Lung (tissue), 12 donors: ENCODE measurements around the gene SETDB1. TPM values are rescaled to one million over a fixed set of nuclear protein-coding genes. Genes with fewer than 3 reads are reported as not detected.

Experiments
- ATAC-seq: fragments of 200-7000 bp; cut with Tn5 transposase; one replicate; pipeline ENCODE4 v1.9.1; 2020; ENCODE audit warnings: moderate number of reproducible peaks; ENCODE audit not compliant: insufficient read depth, low FRiP score
- DNase-seq, 3 donors: peaks; one replicate each; pipeline ENCODE4 v3.0.0-alpha.2; 2013 to 2017
- H3K27ac ChIP-seq, 2 donors: one replicate each; pipeline ENCODE4 v1.5.1; 2013; ENCODE audit warnings: mild to moderate bottlenecking in 2 of 2, moderate library complexity in 2 of 2, control low read depth in 1 of 2, inconsistent platforms in 1 of 2, low read depth in 1 of 2, low read length in 1 of 2
- H3K27me3 ChIP-seq, 3 donors: one replicate each; pipeline ENCODE4 v1.5.1; 2013; ENCODE audit warnings: low read length in 2 of 3; ENCODE audit not compliant: control insufficient read depth in 3 of 3, insufficient read depth in 3 of 3
- H3K36me3 ChIP-seq, 4 donors: one replicate each; pipeline ENCODE4 v1.5.1; 2013; ENCODE audit warnings: low read length in 4 of 4, mild to moderate bottlenecking in 1 of 4, moderate library complexity in 1 of 4; ENCODE audit not compliant: control insufficient read depth in 4 of 4, insufficient read depth in 4 of 4
- H3K4me1 ChIP-seq, 5 donors: one replicate each; pipeline ENCODE4 v1.5.1; 2013; ENCODE audit warnings: low read length in 5 of 5, mild to moderate bottlenecking in 2 of 5, moderate library complexity in 1 of 5; ENCODE audit not compliant: control insufficient read depth in 5 of 5, insufficient read depth in 5 of 5
- H3K4me3 ChIP-seq: one replicate; pipeline ENCODE4 v1.5.1; 2013; ENCODE audit warnings: mild to moderate bottlenecking, control low read depth, moderate library complexity
- H3K9ac ChIP-seq, 2 donors: one replicate each; pipeline ENCODE4 v1.5.1; 2013; ENCODE audit warnings: low read length in 2 of 2, control low read depth in 1 of 2; ENCODE audit not compliant: insufficient read depth in 1 of 2
- H3K9me3 ChIP-seq, 4 donors: one replicate each; pipeline ENCODE4 v1.5.1; 2013; ENCODE audit warnings: low read length in 3 of 4, mild to moderate bottlenecking in 1 of 4, moderate library complexity in 1 of 4; ENCODE audit not compliant: control insufficient read depth in 4 of 4, insufficient read depth in 3 of 4
- CTCF ChIP-seq: IDR thresholded peaks from 2 replicates; pipeline ENCODE4 v1.5.1; 2012; ENCODE audit warnings: mild to moderate bottlenecking; ENCODE audit errors: control extremely low read depth, extremely low read depth
- WGBS, 2 donors: extraction: QIAGEN DNeasy Blood & Tissue Kit; methylation state at CpG; one replicate each; pipeline ENCODE4 v1.1.7; 2013; 5-methylcytosine and 5-hydroxymethylcytosine counted together
- polyA plus RNA-seq, 2 donors: library from polyadenylated mRNA; stranded (reverse); fragments of 200-250 nt; gene quantifications; one replicate each; pipeline ENCODE4 v1.2.1, GENCODE V29; 2013
- total RNA-seq, 2 donors: library from RNA; depleted of rRNA in 1 of 2; stranded (reverse); fragments of >200 nt in 1 of 2; gene quantifications; one replicate each; pipeline ENCODE4 v1.2.1, GENCODE V29; 2014 to 2021
- donor health status: control.
- donor health status: control.
- donor health status: Bipolar disorder and iron deficiency.
- donor health status: healthy.
- donor health status: DM: yes; HTN: yes; CAD: no.

SETDB1 gene
- total and polyA plus RNA-seq, 4 donors = 20.0 to 56.2 (median 32.6) TPM

- Histone ChIP-seq H3K27me3 (no peaks in the 10 kb centered on the region), H3K27ac (peak overlapping the region in 1 of 2 donors; percentile 46), H3K4me1 (peaks cover 5 to 33% (median 14%) of the 10 kb centered on the region in 5 donors), H3K4me3 (no peak overlapping the region), H3K36me3 (peaks cover 13 to 25% (median 22%) of the 10 kb centered on the region in 4 donors), H3K9me3 (no peaks in the 10 kb centered on the region), H3K9ac (peak overlapping the region in 1 of 2 donors; percentile 65)
- DNase-seq (no peak), ATAC-seq (no peak)
- TF ChIP-seq CTCF = no peak
- 33 to 65% methylated on average over 2 of the region's 2 CpGs for WGBS, 2 donors
Measured at GRCh38 chr1:151002611-151003010, 76.4 kb downstream of the SETDB1 start.

GRCh38 chr1:151003180-151003579, 77.0 kb downstream of the SETDB1 start:
- Histone ChIP-seq H3K27me3 (no peaks in the 10 kb centered on the region), H3K27ac (no peak overlapping the region), H3K4me1 (peaks cover 7 to 37% (median 18%) of the 10 kb centered on the region in 5 donors), H3K9ac (peak overlapping the region in 1 of 2 donors; percentile 65), H3K36me3 (peaks cover 13 to 24% (median 18%) of the 10 kb centered on the region in 4 donors), H3K9me3 (no peaks in the 10 kb centered on the region), H3K4me3 (no peak overlapping the region)
- ATAC-seq = no peak
- no peak for DNase-seq
- TF ChIP-seq CTCF = no peak

- 12 to 40% methylated on average over 4 of the region's 4 CpGs for WGBS, 2 donors
Measured at GRCh38 chr1:151005729-151006319, 79.7 kb downstream of the SETDB1 start.

More at GRCh38 chr1:151005729-151006319, 79.7 kb downstream of the SETDB1 start:
- H3K27me3 ChIP-seq = no peaks in the 10 kb centered on the region
- peak in 1 of 3 donors; percentile 36 for DNase-seq
- peaks cover 9 to 49% (median 18%) of the 10 kb centered on the region in 5 donors for H3K4me1 ChIP-seq
- H3K9me3 ChIP-seq = no peaks in the 10 kb centered on the region
- H3K27ac ChIP-seq = peak overlapping the region; percentile 92
- peak overlapping the region; percentile 90 for H3K9ac ChIP-seq
- ATAC-seq = no peak
- no peak for TF ChIP-seq CTCF
- peak overlapping the region; percentile 53 for H3K4me3 ChIP-seq
- peaks cover 2 to 14% (median 4%) of the 10 kb centered on the region in 4 donors for H3K36me3 ChIP-seq
